Raji (cell line): ENCODE results near the gene PBX1.

Source experiments
- POLR2A ChIP-seq: IDR thresholded peaks from 2 replicates; pipeline ENCODE4 v1.6.1; 2011; ENCODE audit warnings: low read depth, low read length, control low read depth; ENCODE audit not compliant: insufficient read depth

The PBX1 gene

DNA sequence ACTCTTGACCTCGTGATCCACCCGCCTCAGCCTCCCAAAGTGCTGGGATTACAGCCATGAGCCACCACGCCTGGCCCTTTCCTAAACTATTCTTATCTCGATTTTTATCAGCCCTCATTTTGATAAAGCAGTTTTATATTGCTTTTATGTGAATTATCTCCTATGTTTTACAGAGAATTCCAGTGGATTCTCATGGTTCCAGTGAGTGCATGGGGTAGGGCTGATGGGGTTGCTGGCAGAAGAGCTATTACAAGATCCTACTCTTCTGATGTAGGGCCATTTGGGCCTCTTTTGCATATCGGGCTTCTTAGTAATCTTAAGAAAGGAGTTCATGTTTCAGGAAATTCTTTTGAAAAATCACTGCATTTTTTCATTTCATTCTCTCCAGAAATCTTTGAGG, 187.6 kb downstream of the PBX1 start:
- no peak for TF ChIP-seq POLR2A

DNA sequence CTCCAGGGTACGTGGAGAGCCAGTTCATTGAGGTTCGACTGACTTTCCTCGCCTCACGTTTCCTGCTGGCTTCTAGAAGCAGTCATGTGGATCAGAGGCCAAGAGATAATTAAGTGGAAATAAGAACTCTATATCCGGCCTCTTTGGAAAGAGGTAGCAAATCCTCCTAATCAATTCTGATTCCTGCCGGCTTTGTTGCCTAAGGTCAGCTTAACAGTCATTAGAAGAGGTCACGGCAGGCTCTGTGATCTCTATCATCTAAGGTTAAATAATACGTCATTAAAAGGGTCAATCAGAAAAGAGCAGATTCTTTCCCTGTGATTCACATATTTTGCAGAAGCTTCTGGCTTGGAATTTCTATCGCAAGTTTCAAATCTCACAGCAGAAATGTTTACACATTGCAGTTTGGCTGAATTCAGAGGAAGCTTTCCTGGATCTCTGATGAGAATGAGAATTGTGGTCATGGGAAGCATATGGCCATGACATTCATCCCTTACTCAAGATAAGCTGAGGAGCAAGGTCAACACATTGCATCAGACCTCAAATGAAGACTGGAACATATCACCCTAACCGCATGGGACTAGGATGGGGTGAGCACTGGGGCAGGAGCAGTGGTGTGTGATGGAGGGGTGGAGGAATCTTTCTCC, 189.4 kb downstream of the PBX1 start:
- TF ChIP-seq POLR2A = no peak

DNA sequence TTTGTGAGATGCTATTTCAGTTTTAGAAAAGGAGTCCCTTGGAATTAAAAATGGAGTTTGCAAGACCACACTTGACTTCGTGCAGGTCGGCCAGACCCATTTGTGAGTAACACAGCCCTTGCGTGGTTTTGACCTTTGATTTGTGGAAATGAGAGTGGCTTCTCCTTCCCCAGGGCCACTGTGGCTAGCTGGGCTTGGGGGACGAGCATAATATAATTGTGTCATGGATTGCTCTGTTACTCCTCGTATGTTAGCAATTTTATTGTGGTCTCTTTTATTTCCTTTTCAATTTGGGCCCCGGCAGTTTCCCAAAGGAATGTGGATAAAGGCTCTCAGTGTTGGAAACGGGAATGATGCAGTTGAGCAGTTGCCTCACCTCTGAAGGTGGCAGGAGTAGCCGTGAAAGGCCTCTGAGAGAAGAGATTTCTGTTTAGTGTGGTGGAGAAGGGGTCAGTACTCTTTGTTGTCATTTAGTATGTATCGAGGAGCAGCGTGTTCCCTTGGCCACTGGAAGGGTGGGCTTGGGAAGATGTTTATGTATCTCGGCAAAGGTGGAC, 194.6 kb downstream of the PBX1 start:
- TF ChIP-seq POLR2A = no peak

DNA sequence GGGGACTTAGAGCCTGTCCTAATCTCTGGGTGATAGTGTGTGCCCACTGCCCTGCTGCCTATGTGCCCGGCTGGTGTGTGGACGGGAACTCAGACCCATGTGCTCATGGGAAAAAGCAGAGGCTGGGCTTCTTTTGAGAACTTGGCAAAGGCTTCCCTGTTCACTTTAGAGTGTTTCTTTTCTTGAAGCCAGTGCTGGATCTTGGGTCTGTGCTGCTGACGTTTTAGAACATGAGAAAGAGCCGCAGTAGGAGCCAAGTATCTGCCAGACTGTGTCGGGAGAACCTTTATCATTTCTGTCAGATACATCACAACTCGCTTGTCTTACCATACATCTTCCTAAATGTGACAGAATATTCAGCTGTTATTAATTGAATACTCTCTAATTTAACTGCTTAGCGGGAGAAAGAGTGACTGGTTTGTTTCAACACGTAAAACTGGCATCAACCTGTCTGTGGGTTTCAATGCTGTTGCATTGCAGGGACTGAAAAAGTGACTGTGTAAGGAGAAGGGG, 195.2 kb downstream of the PBX1 start:
- TF ChIP-seq POLR2A = no peak

DNA sequence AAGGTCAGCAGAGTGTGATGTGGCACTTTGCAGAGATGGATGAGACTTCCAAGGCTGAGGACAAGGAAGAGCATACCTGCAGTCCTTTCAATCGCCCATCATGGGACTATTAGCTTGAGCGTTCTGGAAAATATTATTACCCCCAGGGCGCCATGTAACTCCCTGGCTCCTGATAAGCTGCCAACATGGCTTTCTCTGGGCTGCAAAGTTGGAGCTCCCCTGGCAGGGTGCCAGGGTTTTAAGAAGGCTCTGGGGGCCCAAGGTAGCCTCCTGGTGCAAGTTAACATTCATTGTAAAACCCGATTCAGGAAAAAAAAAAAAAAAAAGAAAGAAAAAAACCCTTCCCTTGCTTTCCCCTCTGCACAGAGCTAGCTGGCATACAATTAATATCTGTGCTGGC, 196.7 kb downstream of the PBX1 start:
- TF ChIP-seq POLR2A = no peak

DNA sequence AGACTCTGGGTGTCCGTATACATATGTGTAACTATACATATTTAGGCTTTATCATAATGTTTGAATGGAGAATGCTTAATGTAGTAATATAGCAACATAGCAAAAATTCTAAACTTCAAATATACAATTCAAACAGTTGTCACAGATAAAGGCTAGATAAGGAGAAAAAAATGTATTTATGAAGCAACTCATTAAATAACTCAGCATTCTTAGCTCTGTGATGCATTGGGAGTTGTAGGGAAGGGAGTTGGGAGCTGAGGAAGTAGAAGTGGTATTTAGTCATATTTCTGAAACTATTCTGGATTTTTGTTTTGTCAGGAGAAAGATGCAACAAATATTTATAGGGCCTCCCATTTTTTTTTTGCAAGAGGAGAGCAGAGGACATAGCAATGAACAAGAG, 197.8 kb downstream of the PBX1 start:
- TF ChIP-seq POLR2A = no peak

DNA sequence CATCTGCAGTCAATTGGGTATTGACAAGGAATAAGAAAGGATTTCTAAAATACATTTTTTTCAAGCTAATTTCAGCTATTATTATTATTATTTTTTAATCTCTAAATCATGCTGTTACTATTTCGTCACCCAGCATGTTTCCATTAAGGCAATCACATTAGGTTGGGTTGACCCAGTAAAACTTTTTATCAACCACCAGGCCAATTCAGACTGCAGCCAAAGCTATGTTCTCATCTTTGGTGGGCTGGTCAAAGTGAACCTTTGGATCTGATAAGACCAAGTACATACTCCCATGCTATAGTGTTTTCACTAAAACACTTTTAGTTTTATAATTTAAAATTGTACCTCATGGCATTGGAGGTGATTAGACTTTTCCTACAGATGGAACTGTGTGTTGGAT, 198.6 kb downstream of the PBX1 start:
- TF ChIP-seq POLR2A = no peak

DNA sequence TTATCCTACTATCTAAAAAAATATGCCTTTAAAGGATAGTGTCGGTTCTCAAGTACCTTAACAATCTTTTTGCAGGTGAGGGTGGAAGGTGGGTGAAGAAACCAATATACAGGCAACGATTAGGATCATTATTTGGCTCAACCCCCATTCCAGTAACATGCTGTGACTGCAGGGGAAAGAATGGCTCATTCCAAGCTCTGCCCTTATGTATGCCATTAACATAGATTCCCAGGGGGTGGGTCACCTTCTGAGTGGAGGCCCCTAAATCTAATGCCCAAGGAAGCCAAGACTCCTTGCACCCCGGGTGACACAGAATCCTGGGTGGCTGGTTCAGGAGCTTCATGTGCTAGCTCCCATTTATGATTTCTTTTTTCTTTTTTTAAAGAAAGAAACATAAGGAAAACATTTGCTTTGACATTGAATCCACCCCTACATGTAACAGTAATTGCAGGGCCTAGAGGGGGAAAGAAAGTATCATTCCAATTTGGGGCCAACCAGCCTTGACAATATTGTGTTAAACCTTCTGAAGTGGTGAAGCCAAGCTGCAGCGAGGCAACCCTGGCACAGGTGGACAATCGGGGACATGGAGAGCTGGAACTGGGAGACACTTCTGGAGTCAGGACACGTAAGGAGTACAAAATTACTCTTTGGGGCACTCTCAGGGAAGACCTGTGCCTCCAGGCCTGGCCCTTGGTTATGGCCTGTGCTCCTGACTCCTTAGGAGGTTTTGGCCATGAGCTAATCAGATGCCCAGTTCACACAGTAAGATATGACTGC, 200.3 kb downstream of the PBX1 start:
- TF ChIP-seq POLR2A = no peak

DNA sequence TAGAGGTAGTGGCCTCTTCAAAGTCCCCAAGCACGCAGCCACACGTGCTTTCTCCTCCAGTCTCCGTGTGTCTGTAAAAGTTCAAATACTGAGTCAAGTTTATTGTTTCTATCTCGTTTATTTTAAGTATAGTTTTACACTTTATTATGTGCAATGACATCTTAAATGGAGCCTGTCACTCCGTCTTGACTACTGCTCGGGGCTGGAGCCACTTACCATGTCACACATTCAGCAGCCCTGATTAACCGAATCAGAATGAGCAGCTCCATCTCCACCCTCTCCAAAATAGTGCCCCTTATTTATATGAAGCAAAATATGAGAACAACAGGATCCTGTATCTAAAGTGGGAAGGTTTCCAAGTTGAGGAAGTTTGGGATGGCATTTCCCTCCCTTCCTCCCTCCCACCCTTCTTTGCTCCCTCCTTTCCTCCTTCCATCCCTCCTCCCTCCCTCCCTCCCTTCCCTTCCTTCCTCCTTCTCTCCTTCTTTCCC, 201.0 kb downstream of the PBX1 start:
- no peak for TF ChIP-seq POLR2A

DNA sequence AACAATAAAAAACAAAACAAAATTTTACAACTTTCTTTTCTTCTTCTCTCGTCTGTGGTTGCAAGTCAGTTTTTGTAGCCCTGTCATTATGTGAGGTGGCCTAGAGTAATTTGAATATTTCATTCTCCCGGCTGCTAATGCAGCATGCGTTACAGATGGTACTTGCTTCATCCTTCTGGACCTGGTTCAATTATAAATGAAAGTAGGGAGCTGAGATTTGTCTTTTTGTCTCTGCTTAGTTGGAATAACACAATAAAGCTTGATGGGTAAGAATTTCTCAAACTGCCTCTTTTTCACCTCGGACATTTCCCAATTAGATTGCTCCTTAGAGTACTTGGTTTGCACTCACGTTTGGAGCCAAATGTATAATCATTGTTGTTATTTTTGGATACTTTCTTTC, 201.6 kb downstream of the PBX1 start:
- TF ChIP-seq POLR2A = no peak

DNA sequence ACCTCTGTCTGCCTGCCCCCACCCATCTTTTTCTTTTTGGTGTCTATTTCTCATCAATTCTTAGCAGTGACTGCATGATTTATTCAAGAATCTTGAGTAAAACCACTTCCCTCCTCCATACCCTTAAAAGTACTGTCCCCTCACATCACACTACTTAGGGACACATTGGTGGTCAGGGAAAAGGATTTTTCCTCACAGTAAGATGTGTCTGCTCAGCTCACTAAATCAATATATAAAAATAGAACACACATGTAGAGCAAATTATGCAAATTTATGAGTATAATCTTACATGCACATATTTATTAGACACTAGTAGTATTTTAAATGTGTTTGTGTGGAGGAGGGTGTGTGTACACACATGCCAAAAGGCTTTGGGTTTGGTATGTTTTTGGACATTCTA, 202.0 kb downstream of the PBX1 start:
- TF ChIP-seq POLR2A = no peak

DNA sequence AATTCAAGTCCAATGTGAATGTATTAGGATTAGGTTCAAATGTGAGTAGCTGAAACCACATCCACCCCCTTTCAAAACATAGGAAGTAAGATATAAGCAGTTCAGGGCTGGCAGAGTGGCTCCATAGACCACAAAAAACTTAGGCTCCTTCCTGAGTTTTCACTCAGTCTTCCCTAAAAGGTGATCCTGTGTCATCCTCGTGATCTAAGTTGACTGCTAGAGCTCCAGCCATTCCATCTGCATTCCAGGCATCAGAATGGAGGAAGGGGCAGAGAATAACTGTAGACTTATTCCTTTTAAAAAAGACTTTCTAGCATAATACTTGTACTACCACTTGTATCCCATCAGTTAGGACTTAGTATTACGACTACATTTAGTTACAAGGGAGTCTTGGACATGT, 204.1 kb downstream of the PBX1 start:
- TF ChIP-seq POLR2A = no peak

DNA sequence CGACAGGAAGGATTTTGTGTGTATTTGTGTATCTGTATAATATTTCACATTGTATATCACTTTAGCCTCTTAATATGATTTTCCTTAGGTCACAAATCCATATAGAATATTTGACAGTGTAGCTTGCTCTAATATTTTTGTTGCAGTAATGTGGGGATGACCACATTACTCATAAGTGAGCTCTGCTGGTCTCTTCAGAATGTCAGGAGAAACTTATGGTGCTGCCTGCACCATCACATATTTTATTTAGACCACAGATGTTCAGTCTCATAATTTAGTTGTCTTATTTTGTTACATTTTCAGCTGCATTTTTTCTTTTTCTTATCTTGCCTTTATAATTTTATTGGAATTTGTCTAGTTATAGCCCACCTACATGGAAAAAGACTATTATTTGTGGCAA, 205.3 kb downstream of the PBX1 start:
- TF ChIP-seq POLR2A = no peak

DNA sequence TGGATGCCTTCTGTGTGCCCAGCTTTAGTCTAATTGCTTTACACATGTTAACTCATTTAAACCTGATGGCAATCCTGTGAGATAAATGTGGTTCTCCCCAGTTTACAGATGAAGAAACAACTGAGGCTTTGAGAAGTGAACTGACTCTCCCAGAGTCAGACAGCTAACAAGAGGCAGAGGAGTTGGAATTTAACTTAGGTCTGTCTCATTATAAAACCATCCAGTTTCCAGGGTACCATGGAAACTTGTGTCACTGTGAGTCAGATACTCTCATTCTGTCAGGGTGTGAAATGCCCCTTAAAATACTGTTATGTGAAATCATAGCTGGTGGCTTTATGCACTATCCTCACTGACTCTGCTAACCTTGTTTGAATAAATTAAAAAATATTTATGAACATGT, 206.6 kb downstream of the PBX1 start:
- TF ChIP-seq POLR2A = no peak

DNA sequence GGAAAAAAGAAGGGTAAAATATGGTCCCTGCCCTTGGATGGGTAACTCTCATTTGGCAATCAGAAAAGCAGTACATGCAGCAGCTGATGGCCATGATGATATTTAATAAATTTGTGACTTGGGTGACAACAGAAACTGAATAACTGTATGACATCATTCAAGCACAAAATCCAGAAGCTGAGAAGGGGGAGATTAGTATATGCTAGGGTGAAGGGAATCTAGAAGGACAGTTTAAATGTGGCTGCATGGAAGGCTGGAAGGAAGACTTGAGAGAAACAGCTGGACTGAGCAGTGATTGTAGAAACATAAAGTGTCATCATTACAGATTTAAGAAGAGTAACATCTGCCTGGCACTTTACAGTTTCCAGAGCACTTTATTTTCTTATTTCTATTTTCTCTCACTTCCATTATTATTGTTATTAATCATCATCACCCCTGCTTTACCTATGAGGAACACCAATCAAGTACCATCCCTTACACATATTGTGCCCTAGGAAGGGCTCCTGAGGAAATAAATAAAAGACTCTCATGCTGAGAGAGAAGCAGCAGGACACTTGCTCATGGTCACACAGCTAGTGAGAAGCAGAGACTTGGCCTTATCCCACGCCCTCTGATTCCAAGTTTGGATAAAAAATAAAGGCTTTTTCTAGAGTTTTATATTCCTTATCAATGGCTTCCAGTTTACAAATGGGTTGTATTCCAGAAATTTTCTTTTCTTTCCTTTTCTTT, 207.2 kb downstream of the PBX1 start:
- TF ChIP-seq POLR2A = no peak
